MM.1S (cell line): ENCODE results near the gene SSX2IP.

ENCODE experiments used
- DNase-seq: peaks from one replicate; pipeline ENCODE4 v3.0.0-alpha.2; 2015
- H2AFZ ChIP-seq: fragments of 300-600 bp; sonication (generic); 2 replicates; pipeline ENCODE4 v1.6.0; 2016; ENCODE audit warnings: antibody characterized with exemption, low read length
- H3F3A ChIP-seq: fragments of 300-600 bp; sonication (generic); 2 replicates; pipeline ENCODE4 v1.6.1; 2016; ENCODE audit warnings: mild to moderate bottlenecking, antibody characterized with exemption, low read length, moderate library complexity, mixed read lengths; ENCODE audit not compliant: insufficient read depth
- H3K27ac ChIP-seq: fragments of 300-600 bp; sonication (generic); 2 replicates; pipeline ENCODE4 v1.5.1; 2016; ENCODE audit warnings: mild to moderate bottlenecking, low read length
- H3K27me3 ChIP-seq: fragments of 300-600 bp; sonication (generic); replicated peaks from 2 replicates; pipeline ENCODE4 v1.6.0; 2016; ENCODE audit warnings: low read length; ENCODE audit not compliant: insufficient read depth
- H3K36me3 ChIP-seq: fragments of 300-600 bp; sonication (generic); replicated peaks from 2 replicates; pipeline ENCODE4 v1.6.1; 2016; ENCODE audit warnings: mild to moderate bottlenecking, low read length, mixed read lengths; ENCODE audit not compliant: insufficient read depth
- H3K4me1 ChIP-seq: fragments of 300-600 bp; sonication (generic); 2 replicates; pipeline ENCODE4 v1.6.1; 2016; ENCODE audit warnings: low read length, mixed read lengths
- H3K4me2 ChIP-seq: fragments of 300-600 bp; sonication (generic); 2 replicates; pipeline ENCODE4 v1.6.0; 2016; ENCODE audit warnings: low read depth, low read length
- H3K4me3 ChIP-seq: fragments of 300-600 bp; sonication (generic); 2 replicates; pipeline ENCODE4 v1.5.1; 2016; ENCODE audit warnings: low read length, mixed read lengths
- H3K79me2 ChIP-seq: fragments of 300-600 bp; sonication (generic); 2 replicates; pipeline ENCODE4 v1.6.1; 2016; ENCODE audit warnings: mixed run types, low read length, mixed read lengths
- H3K9ac ChIP-seq: fragments of 300-600 bp; sonication (generic); 2 replicates; pipeline ENCODE4 v1.6.1; 2016; ENCODE audit warnings: low read length, mixed read lengths
- H3K9me2 ChIP-seq: fragments of 300-600 bp; sonication (generic); replicated peaks from 2 replicates; pipeline ENCODE4 v1.6.1; 2016; ENCODE audit warnings: mild to moderate bottlenecking, low read length, mixed read lengths; ENCODE audit not compliant: insufficient read depth
- H3K9me3 ChIP-seq: fragments of 300-600 bp; sonication (generic); replicated peaks from 2 replicates; pipeline ENCODE4 v1.6.1; 2016; ENCODE audit warnings: mild to moderate bottlenecking, low read length, mixed read lengths; ENCODE audit not compliant: insufficient read depth
- H4K20me1 ChIP-seq: fragments of 300-600 bp; sonication (generic); 2 replicates; pipeline ENCODE4 v1.6.1; 2016; ENCODE audit warnings: mild to moderate bottlenecking, low read length, moderate library complexity, mixed read lengths; ENCODE audit not compliant: insufficient read depth
- CTCF ChIP-seq: fragments of 300-600 bp; sonication (generic); IDR thresholded peaks from 2 replicates; pipeline ENCODE4 v1.5.1; 2016; ENCODE audit warnings: antibody characterized with exemption, low read length, mixed read lengths
- EZH2 ChIP-seq: fragments of 300-600 bp; sonication (generic); optimal IDR thresholded peaks from 2 replicates; pipeline ENCODE3; 2017; ENCODE audit warnings: low read depth, mild to moderate bottlenecking, antibody characterized with exemption, low read length, mixed read lengths
- EZH2phosphoT487 ChIP-seq: fragments of 300-600 bp; sonication (generic); IDR thresholded peaks from 2 replicates; pipeline ENCODE4 v1.6.1; 2018; ENCODE audit warnings: antibody characterized with exemption, low read length

SSX2IP gene

GRCh38 chr1:84709131-84709530, 18.9 kb upstream of the SSX2IP start:
- no peaks in the 10 kb centered on the region for H3K27me3 ChIP-seq

GRCh38 chr1:84708031-84708430, 17.8 kb upstream of the SSX2IP start:
- no peaks in the 10 kb centered on the region for H3K27me3 ChIP-seq
- no peak overlapping the region for H3K4me3 ChIP-seq
- no peaks in the 10 kb centered on the region for H3K36me3 ChIP-seq
- no peaks in the 10 kb centered on the region for H3K79me2 ChIP-seq
- TF ChIP-seq EZH2, result no peak
- no peaks in the 10 kb centered on the region for H3K4me1 ChIP-seq
- H3K27ac ChIP-seq, result no peak overlapping the region
- H3K9ac ChIP-seq, result no peak overlapping the region
- H3K9me3 ChIP-seq, result no peaks in the 10 kb centered on the region
- H2AFZ ChIP-seq, result no peak overlapping the region
- no peaks in the 10 kb centered on the region for H4K20me1 ChIP-seq
- no peaks in the 10 kb centered on the region for H3K9me2 ChIP-seq
- H3K4me2 ChIP-seq, result no peak overlapping the region
- no peak for DNase-seq
- H3F3A ChIP-seq, result no peaks in the 10 kb centered on the region

More at GRCh38 chr1:84709131-84709530, 18.9 kb upstream of the SSX2IP start:
- Histone ChIP-seq H2AFZ (no peak overlapping the region), H3K27ac (no peak overlapping the region), H3K9me2 (no peaks in the 10 kb centered on the region), H3K9ac (no peak overlapping the region), H3K9me3 (no peaks in the 10 kb centered on the region), H3F3A (no peaks in the 10 kb centered on the region), H4K20me1 (no peaks in the 10 kb centered on the region), H3K4me3 (no peak overlapping the region), H3K4me2 (no peak overlapping the region), H3K79me2 (no peaks in the 10 kb centered on the region), H3K36me3 (no peaks in the 10 kb centered on the region), H3K4me1 (no peaks in the 10 kb centered on the region)
- DNase-seq, result no peak
- TF ChIP-seq CTCF (no peak), EZH2 (no peak), EZH2phosphoT487 (no peak)

- no peaks in the 10 kb centered on the region for H4K20me1 ChIP-seq
- no peak overlapping the region for H3K27ac ChIP-seq
- no peaks in the 10 kb centered on the region for H3K27me3 ChIP-seq
- H3K9me2 ChIP-seq, result no peaks in the 10 kb centered on the region
- no peak overlapping the region for H3K4me2 ChIP-seq
- no peak for DNase-seq
- H3K79me2 ChIP-seq, result no peaks in the 10 kb centered on the region
- no peaks in the 10 kb centered on the region for H3F3A ChIP-seq
- no peaks in the 10 kb centered on the region for H3K4me1 ChIP-seq
- no peak overlapping the region for H3K4me3 ChIP-seq
- H2AFZ ChIP-seq, result no peak overlapping the region
- no peak for TF ChIP-seq CTCF
- TF ChIP-seq EZH2phosphoT487, result no peak
- TF ChIP-seq EZH2, result no peak
- H3K9ac ChIP-seq, result no peak overlapping the region
- H3K9me3 ChIP-seq, result no peaks in the 10 kb centered on the region
- no peaks in the 10 kb centered on the region for H3K36me3 ChIP-seq
Observed at GRCh38 chr1:84705513-84705912, 15.3 kb upstream of the SSX2IP start.

- DNase-seq, result no peak
- no peak overlapping the region for H3K4me3 ChIP-seq
- TF ChIP-seq EZH2phosphoT487 (no peak), CTCF (no peak)
- H3K27ac ChIP-seq, result no peak overlapping the region
- no peak overlapping the region for H3K9ac ChIP-seq
- H3K9me2 ChIP-seq, result no peaks in the 10 kb centered on the region
- no peaks in the 10 kb centered on the region for H3K4me1 ChIP-seq
- no peaks in the 10 kb centered on the region for H3K36me3 ChIP-seq
- no peaks in the 10 kb centered on the region for H4K20me1 ChIP-seq
- no peak overlapping the region for H2AFZ ChIP-seq
- no peaks in the 10 kb centered on the region for H3K79me2 ChIP-seq
- no peak overlapping the region for H3K4me2 ChIP-seq
- H3F3A ChIP-seq, result no peaks in the 10 kb centered on the region
- no peaks in the 10 kb centered on the region for H3K9me3 ChIP-seq
- H3K27me3 ChIP-seq, result no peaks in the 10 kb centered on the region
Observed at GRCh38 chr1:84704872-84705417, 14.7 kb upstream of the SSX2IP start.
